Omental fat pad (tissue), 4 donors: ENCODE results near the gene KCNQ1. TPM values are rescaled to one million over a fixed set of nuclear protein-coding genes. Genes with fewer than 3 reads are reported as not detected.

Experiments used
- ATAC-seq: fragments of 150-250 bp; one replicate; pipeline ENCODE4 v1.9.1; 2016; ENCODE audit warnings: mild to moderate bottlenecking, moderate library complexity; ENCODE audit not compliant: low FRiP score
- DNase-seq: peaks from one replicate; pipeline ENCODE4 v3.0.0-alpha.2; 2019; ENCODE audit warnings: low spot score
- CTCF ChIP-seq, 3 donors: fragments of 450-650 bp; IDR thresholded peaks; one replicate each; pipeline ENCODE4 v1.5.1; 2016 to 2017; ENCODE audit warnings: antibody characterized with exemption in 3 of 3, mild to moderate bottlenecking in 3 of 3, moderate library complexity in 2 of 3
- total RNA-seq, 4 donors: library from RNA; depleted of rRNA; stranded (reverse); fragments of >200 nt; gene quantifications; one replicate each; pipeline ENCODE4 v1.1.0, GENCODE V29; 2016

KCNQ1 gene
- total RNA-seq, 4 donors from 2014 or later = 4.5 to 5.9 (median 5.2) TPM

GRCh38 chr11:2747248-2748027 lies 302.6 kb downstream of the KCNQ1 start:
- ATAC-seq (no peak), DNase-seq (no peak)
- TF ChIP-seq CTCF (IDR thresholded peaks at IDR 0.05) = no peak

GRCh38 chr11:2748061-2748813 lies 303.4 kb downstream of the KCNQ1 start:
- DNase-seq (no peak), ATAC-seq (no peak)

GRCh38 chr11:2748814-2749554 lies 304.2 kb downstream of the KCNQ1 start:
- ATAC-seq = no peak
- TF ChIP-seq CTCF (IDR thresholded peaks at IDR 0.05) = no peak
- DNase-seq = no peak

More at GRCh38 chr11:2748061-2748813, 303.4 kb downstream of the KCNQ1 start:
- TF ChIP-seq CTCF (IDR thresholded peaks at IDR 0.05) = no peak

GRCh38 chr11:2750101-2750681 lies 305.4 kb downstream of the KCNQ1 start:
- DNase-seq = no peak
- ATAC-seq = no peak
- no peak for TF ChIP-seq CTCF (IDR thresholded peaks at IDR 0.05)

GRCh38 chr11:2750682-2751522 lies 306.1 kb downstream of the KCNQ1 start:
- DNase-seq = no peak
- no peak for ATAC-seq
- no peak for TF ChIP-seq CTCF (IDR thresholded peaks at IDR 0.05)
